GM10266 (cell line): ENCODE measurements around the gene ASTN2.

Experiments used
- DNase-seq: peaks from one replicate; pipeline ENCODE4 v3.0.0; 2012; ENCODE audit errors: extremely low spot score
- CTCF ChIP-seq: IDR thresholded peaks from 2 replicates; pipeline ENCODE4 v1.5.1; 2012; ENCODE audit warnings: mild to moderate bottlenecking, low read depth; ENCODE audit not compliant: control insufficient read depth, insufficient read depth; ENCODE audit errors: missing control alignments

ASTN2 gene

GRCh38 chr9:116414374-116414773, 1000.5 kb downstream of the ASTN2 start:
- TF ChIP-seq CTCF, result no peak
- no peak for DNase-seq

DNA sequence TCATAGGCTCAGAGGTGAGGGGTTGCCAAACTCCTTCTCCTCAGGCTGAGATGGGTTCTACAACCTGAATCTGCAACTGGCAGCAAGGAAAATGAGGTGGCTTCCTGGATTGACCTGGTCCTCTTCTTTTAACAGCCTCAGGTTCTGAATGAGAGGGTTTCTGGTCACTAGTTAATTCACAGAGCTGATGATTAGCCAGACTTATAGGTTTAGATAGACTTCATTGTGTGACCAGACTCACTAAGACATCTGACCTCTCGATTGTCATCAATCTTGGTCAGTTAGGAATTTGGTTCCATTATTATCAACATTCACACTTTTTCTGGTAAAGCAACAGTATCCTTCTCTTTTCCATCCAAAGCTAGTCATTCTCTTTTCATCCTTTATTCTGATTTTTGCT, 1003.4 kb downstream of the ASTN2 start:
- DNase-seq, result no peak
- no peak for TF ChIP-seq CTCF

DNA sequence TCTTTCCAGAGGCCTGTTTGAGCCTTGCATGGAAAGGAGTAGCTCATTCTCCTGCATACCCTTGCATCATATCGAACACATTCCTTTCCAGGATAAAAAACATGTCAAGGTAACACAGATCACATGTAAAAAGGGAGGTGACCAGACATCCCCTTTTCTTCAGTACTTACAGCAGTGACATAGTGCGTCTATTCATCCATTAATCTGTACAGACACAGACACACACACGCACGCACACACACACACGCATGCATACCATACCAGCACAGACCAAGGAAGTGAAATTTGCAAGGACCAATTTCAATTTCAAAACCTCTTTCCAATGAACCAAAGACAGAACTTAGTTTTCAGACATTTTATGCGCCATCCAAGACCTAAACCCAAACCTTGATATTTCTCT, 1005.2 kb downstream of the ASTN2 start:
- TF ChIP-seq CTCF, result no peak
- DNase-seq, result no peak

DNA sequence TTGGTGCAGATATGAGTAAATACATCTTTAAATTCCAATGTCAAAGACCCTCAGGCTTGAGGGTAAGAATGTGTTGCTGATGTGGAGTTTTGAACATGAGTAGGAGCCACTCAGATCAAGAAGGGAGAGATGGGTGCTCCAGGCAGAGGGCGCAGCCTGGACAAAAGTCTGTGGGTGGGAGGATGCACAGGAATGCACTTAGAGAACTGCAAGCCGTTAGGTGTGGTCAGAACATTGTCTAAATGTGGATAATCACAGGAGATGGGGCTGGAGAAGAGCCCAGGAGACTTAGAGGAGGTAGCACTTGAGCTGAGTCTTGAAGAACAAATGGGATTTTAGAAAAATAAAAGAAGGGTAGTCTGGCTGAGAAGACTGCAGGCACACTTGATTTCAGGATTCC, 1005.7 kb downstream of the ASTN2 start:
- no peak for DNase-seq
- TF ChIP-seq CTCF, result no peak

GRCh38 chr9:116406469-116406868, 1008.4 kb downstream of the ASTN2 start:
- no peak for DNase-seq
- TF ChIP-seq CTCF, result no peak

- DNase-seq, result no peak
- no peak for TF ChIP-seq CTCF
Observed at GRCh38 chr9:116405321-116405720, 1009.5 kb downstream of the ASTN2 start.

- DNase-seq, result no peak
- no peak for TF ChIP-seq CTCF
Observed at GRCh38 chr9:116404228-116404627, 1010.6 kb downstream of the ASTN2 start.
